BLaER1 treated with 17β-estradiol and CSF1 and Interleukin-3, amounts not matched to agents 10 nM and 100 nM (cell line): ENCODE data around the gene SLC11A1.

Source experiments
- H3K27ac ChIP-seq, 11 experiments: shearing (Covaris generic); formaldehyde crosslinking; 2 replicates each; pipeline ENCODE4 v1.8.1; 2022
- H3K27me3 ChIP-seq, 11 experiments: shearing (Covaris generic); formaldehyde crosslinking; 2 replicates each; pipeline ENCODE4 v1.8.1; 2022
- H3K36me3 ChIP-seq, 11 experiments: shearing (Covaris generic); formaldehyde crosslinking; 2 replicates each; pipeline ENCODE4 v1.8.1; 2022
- H3K4me1 ChIP-seq, 10 experiments: shearing (Covaris generic); formaldehyde crosslinking; 2 replicates each; pipeline ENCODE4 v1.8.1; 2022
- H3K4me2 ChIP-seq, 11 experiments: shearing (Covaris generic); formaldehyde crosslinking; 2 replicates each; pipeline ENCODE4 v1.8.1; 2022
- H3K4me3 ChIP-seq, 10 experiments: shearing (Covaris generic); formaldehyde crosslinking; 2 replicates each; pipeline ENCODE4 v1.8.1; 2022
- H3K9ac ChIP-seq, 11 experiments: shearing (Covaris generic); formaldehyde crosslinking; 2 replicates each; pipeline ENCODE4 v1.8.1; 2022
- H3K9me3 ChIP-seq, 11 experiments: shearing (Covaris generic); formaldehyde crosslinking; replicated peaks in 1 of 11; 2 replicates each; pipeline ENCODE4 v1.8.1; 2022
- H4K20me1 ChIP-seq, 11 experiments: shearing (Covaris generic); formaldehyde crosslinking; 2 replicates each; pipeline ENCODE4 v1.8.1; 2022
- Cebpa-rat ChIP-seq, 11 experiments: shearing (Covaris generic); IDR thresholded peaks; 2 replicates each; pipeline ENCODE4 v1.8.1; 2022

SLC11A1 gene

DNA sequence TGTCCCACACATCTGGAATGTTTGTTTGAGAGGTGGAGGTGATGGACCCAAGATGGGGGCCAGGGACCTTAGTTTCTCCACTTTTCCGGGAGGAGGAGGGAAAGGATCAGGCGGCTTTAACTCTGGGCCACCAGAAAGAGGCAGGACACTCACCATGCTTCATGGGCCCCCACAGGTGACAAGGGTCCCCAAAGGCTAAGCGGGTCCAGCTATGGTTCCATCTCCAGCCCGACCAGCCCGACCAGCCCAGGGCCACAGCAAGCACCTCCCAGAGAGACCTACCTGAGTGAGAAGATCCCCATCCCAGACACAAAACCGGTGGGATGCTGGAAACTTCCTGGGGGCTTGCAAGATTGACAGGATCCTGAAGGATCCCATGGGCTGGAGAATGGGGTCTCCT, 712 bp downstream of the SLC11A1 start:
- H3K4me3 ChIP-seq, result no peak overlapping the region; a peak in 1 of 20 replicates
- H3K4me2 ChIP-seq, result peak overlapping the region; percentile 14 to 87 (median 78); a peak in 19 of 22 replicates
- TF ChIP-seq Cebpa-rat (IDR thresholded peaks at IDR 0.05), result no peak
- no peaks in the 10 kb centered on the region for H3K27me3 ChIP-seq
- peaks cover 25 to 92% (median 40%) of the 10 kb centered on the region in 10 experiments for H3K4me1 ChIP-seq
- H3K9me3 ChIP-seq, result no peaks in the 10 kb centered on the region
- no peaks in the 10 kb centered on the region; a peak in 1 of 22 replicates for H3K36me3 ChIP-seq
- H3K27ac ChIP-seq, result peak overlapping the region in 10 of 11 experiments; percentile 5 to 77 (median 44); a peak in 13 of 22 replicates
- H4K20me1 ChIP-seq, result no peaks in the 10 kb centered on the region
- peak overlapping the region in 3 of 11 experiments; percentile 15 to 47 (median 29); a peak in 2 of 22 replicates for H3K9ac ChIP-seq

DNA sequence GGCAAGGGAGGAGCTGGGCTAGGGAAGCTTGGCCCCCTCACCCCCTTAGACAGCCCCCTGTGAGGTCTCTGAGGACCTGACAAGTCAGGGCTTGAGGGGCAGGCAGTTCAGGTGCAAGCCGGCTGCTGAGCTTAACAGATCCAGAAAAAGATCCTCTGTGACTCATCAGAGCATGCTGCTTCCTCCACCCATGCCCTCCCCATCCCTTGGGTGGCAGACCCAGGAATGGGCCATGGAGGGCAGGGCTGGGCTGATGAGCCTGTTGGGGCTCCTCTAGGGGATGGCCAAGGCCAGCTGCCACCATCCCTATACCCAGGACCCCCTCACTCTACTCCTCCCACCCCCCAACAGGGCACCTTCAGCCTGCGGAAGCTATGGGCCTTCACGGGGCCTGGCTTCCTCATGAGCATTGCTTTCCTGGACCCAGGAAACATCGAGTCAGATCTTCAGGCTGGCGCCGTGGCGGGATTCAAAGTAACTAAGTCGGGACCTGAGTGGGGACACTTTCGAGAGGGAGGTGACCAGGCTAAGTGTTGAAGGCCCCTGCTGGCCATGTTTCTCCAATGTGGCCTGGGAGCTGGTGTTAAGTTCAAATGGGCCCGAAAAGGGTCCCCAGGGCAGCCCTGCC, 1.9 kb downstream of the SLC11A1 start:
- no peak overlapping the region; a peak in 1 of 20 replicates for H3K4me3 ChIP-seq
- peak overlapping the region; percentile 56 to 87 (median 78) for H3K4me2 ChIP-seq
- peak overlapping the region in 10 of 11 experiments; percentile 21 to 65 (median 49); a peak in 18 of 22 replicates for H3K9ac ChIP-seq
- no peaks in the 10 kb centered on the region for H4K20me1 ChIP-seq
- no peaks in the 10 kb centered on the region; a peak in 1 of 22 replicates for H3K36me3 ChIP-seq
- no peaks in the 10 kb centered on the region for H3K27me3 ChIP-seq
- no peaks in the 10 kb centered on the region for H3K9me3 ChIP-seq
- peak overlapping the region; percentile 45 to 77 (median 70) for H3K27ac ChIP-seq
- no peak for TF ChIP-seq Cebpa-rat (IDR thresholded peaks at IDR 0.05)
- peaks cover 25 to 90% (median 36%) of the 10 kb centered on the region in 10 experiments for H3K4me1 ChIP-seq

GRCh38 chr2:218384975-218385374, 2.9 kb downstream of the SLC11A1 start:
- no peak overlapping the region for H3K4me3 ChIP-seq
- peaks cover 31 to 90% (median 43%) of the 10 kb centered on the region in 10 experiments for H3K4me1 ChIP-seq
- no peaks in the 10 kb centered on the region; a peak in 1 of 22 replicates for H3K36me3 ChIP-seq
- H3K27ac ChIP-seq, result peak overlapping the region in 9 of 11 experiments; percentile 18 to 77 (median 70); a peak in 11 of 22 replicates
- H3K27me3 ChIP-seq, result no peaks in the 10 kb centered on the region
- peak overlapping the region in 4 of 11 experiments; percentile 78 to 87 (median 84); a peak in 6 of 22 replicates for H3K4me2 ChIP-seq
- no peaks in the 10 kb centered on the region for H4K20me1 ChIP-seq
- no peak for TF ChIP-seq Cebpa-rat (IDR thresholded peaks at IDR 0.05)
- no peaks in the 10 kb centered on the region for H3K9me3 ChIP-seq
- peak overlapping the region in 2 of 11 experiments; percentile 14 to 34; a peak in 1 of 22 replicates for H3K9ac ChIP-seq

GRCh38 chr2:218386505-218387368, 4.7 kb downstream of the SLC11A1 start:
- H3K36me3 ChIP-seq, result no peaks in the 10 kb centered on the region; a peak in 1 of 22 replicates
- no peak overlapping the region for H3K4me3 ChIP-seq
- peak overlapping the region in 1 of 11 experiments; percentile 10; a peak in 1 of 22 replicates for H3K27ac ChIP-seq
- peak overlapping the region in 3 of 11 experiments; percentile 9 to 50 (median 46); a peak in 6 of 22 replicates for H3K4me2 ChIP-seq
- H3K4me1 ChIP-seq, result peaks cover 38 to 96% (median 49%) of the 10 kb centered on the region in 10 experiments
- H3K9ac ChIP-seq, result no peak overlapping the region
- H3K27me3 ChIP-seq, result no peaks in the 10 kb centered on the region
- TF ChIP-seq Cebpa-rat (IDR thresholded peaks at IDR 0.05), result no peak
- H3K9me3 ChIP-seq, result no peaks in the 10 kb centered on the region
- H4K20me1 ChIP-seq, result no peaks in the 10 kb centered on the region

DNA sequence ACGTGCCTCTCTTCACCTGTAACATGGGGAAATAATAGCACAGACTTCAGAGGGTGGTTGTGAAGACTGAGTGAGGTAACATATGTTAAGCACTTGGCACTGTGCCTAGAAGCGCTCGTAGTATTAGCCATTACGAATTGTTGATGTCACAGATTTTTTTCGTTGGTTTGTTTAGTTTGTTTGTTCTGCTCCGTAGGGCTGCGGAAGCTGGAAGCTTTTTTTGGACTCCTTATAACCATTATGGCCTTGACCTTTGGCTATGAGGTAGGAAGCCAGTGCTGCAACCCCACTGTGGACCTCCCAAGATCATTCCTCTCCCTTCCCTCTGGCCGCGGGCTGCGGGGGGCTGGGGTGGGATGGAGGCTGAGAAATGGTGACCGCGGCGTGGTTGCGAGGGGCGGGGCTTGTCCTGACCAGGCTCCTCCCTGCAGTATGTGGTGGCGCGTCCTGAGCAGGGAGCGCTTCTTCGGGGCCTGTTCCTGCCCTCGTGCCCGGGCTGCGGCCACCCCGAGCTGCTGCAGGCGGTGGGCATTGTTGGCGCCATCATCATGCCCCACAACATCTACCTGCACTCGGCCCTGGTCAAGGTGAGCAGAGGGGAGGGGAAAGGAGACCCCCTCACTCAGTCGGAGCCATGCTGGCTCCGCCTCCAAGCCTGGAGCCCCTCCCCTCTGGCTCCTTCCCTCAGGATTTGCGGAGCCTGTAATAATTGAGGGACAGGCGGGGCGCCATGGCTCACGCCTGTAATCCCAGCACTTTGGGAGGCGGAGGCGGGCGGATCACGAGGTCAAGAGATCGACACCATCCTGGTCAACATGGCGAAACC, 5.5 kb downstream of the SLC11A1 start:
- H4K20me1 ChIP-seq, result no peaks in the 10 kb centered on the region
- H3K27ac ChIP-seq, result no peak overlapping the region; a peak in 1 of 22 replicates
- no peak overlapping the region for H3K4me3 ChIP-seq
- H3K4me2 ChIP-seq, result peak overlapping the region in 3 of 11 experiments; percentile 9 to 50 (median 46); a peak in 3 of 22 replicates
- no peaks in the 10 kb centered on the region for H3K27me3 ChIP-seq
- no peak for TF ChIP-seq Cebpa-rat (IDR thresholded peaks at IDR 0.05)
- H3K36me3 ChIP-seq, result no peaks in the 10 kb centered on the region; a peak in 1 of 22 replicates
- H3K9ac ChIP-seq, result no peak overlapping the region
- H3K4me1 ChIP-seq, result peaks cover 30 to 96% (median 46%) of the 10 kb centered on the region in 10 experiments
- no peaks in the 10 kb centered on the region for H3K9me3 ChIP-seq

DNA sequence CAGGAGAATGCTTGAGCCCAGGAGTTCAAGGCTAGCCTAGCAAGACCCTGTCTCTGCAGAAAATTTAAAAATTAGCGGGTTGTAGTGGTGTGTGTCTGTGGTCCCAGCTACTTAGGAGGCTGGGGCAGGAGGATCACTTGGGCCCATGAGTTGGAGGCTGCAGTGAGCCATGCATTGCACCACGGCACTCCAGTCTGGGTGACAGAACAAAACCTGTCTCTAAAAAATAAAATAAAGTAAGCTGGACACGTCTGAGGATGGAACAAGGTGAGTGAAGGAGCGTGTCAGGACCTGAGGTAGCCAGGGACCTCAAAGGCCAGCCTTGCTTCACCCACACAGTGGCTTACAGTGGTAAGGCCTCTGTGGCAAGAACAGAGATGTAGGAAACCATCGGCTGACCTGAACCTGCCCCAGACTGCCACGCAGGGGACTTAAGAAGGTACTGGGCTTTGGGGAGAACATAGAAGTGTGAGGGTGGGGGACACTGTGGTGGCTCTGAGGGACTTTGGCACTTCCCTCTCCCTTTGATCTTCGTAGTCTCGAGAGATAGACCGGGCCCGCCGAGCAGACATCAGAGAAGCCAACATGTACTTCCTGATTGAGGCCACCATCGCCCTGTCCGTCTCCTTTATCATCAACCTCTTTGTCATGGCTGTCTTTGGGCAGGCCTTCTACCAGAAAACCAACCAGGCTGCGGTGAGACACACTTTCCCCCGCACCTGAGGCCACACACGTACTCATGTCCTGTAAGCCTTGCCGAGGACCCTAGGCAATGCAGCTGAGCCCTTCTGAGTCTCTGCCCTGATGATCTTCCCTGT, 7.5 kb downstream of the SLC11A1 start:
- H3K9me3 ChIP-seq, result no peaks in the 10 kb centered on the region
- no peaks in the 10 kb centered on the region for H3K27me3 ChIP-seq
- H4K20me1 ChIP-seq, result no peaks in the 10 kb centered on the region
- H3K9ac ChIP-seq, result peak overlapping the region in 3 of 11 experiments; percentile 13 to 27 (median 17); a peak in 3 of 22 replicates
- H3K27ac ChIP-seq, result peak overlapping the region; percentile 5 to 67 (median 56); a peak in 17 of 22 replicates
- H3K4me2 ChIP-seq, result peak overlapping the region; percentile 47 to 72 (median 63)
- peaks cover 34 to 96% (median 46%) of the 10 kb centered on the region in 10 experiments for H3K4me1 ChIP-seq
- no peaks in the 10 kb centered on the region; a peak in 1 of 22 replicates for H3K36me3 ChIP-seq
- TF ChIP-seq Cebpa-rat (IDR thresholded peaks at IDR 0.05), result no peak
- no peak overlapping the region for H3K4me3 ChIP-seq

DNA sequence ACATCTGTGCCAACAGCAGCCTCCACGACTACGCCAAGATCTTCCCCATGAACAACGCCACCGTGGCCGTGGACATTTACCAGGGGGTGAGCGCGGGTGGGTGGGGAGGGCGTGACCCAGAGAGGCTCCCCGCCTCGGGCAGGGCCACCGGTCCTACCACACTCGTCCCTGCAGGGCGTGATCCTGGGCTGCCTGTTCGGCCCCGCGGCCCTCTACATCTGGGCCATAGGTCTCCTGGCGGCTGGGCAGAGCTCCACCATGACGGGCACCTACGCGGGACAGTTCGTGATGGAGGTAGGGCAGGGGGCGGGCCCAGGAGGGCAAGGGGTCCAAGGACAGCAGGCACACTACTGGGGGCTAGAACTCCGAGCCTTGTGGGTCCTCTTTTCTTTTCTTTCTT, 9.1 kb downstream of the SLC11A1 start:
- H3K4me2 ChIP-seq, result no peak overlapping the region; a peak in 1 of 22 replicates
- TF ChIP-seq Cebpa-rat (IDR thresholded peaks at IDR 0.05), result no peak

More for the DNA sequence above, 9.1 kb downstream of the SLC11A1 start:
- no peaks in the 10 kb centered on the region for H3K27me3 ChIP-seq
- no peak overlapping the region for H3K9ac ChIP-seq
- H3K9me3 ChIP-seq, result no peaks in the 10 kb centered on the region
- no peaks in the 10 kb centered on the region for H4K20me1 ChIP-seq
- no peaks in the 10 kb centered on the region; a peak in 1 of 22 replicates for H3K36me3 ChIP-seq
- no peak overlapping the region for H3K4me3 ChIP-seq
- H3K27ac ChIP-seq, result peak overlapping the region in 1 of 11 experiments; percentile 13; a peak in 1 of 22 replicates
- H3K4me1 ChIP-seq, result peaks cover 46 to 92% (median 54%) of the 10 kb centered on the region in 10 experiments
